ENCODE measurements around the gene RPUSD4. TPM values are rescaled to one million over a fixed set of nuclear protein-coding genes. Genes with fewer than 3 reads are reported as not detected.

RPUSD4 gene
- total RNA-seq, 1 experiment from 2014 or later, result 19.0 TPM

DNA sequence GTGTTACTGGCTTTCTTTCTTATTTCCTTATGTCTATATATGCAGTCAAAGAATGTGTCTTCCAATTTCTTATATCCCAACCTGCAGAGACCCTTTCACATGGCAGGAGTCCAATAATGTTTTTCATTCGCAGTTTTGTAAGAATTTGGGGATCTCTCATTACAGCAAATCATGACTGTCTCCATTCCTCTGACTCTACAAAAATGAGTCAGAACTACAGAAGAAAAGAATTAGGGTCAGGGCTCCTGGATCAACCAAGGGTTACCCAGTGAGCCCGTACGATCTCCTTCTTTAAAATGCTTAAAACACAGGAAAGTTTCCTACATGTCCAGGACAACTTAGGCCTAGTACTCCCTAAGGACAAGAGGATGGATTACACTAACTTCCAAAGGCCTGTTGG lies 42.2 kb downstream of the RPUSD4 start:
- no TSS peak for BruUV-seq (replicated peaks)
- Mint-ChIP-seq H3K4me1 (ENCODE audit: low read depth, unreplicated experiment) (no peaks in the 10 kb centered on the region), H3K27ac (ENCODE audit: unreplicated experiment) (no peak overlapping the region), H3K27me3 (ENCODE audit: unreplicated experiment) (no peaks in the 10 kb centered on the region), H3K9me3 (ENCODE audit: low read depth, unreplicated experiment) (no peaks in the 10 kb centered on the region), H3K36me3 (ENCODE audit: insufficient read depth, unreplicated experiment) (no peaks in the 10 kb centered on the region), H3K4me3 (ENCODE audit: low read depth, unreplicated experiment) (no peak overlapping the region)
- intact Hi-C loops (cut with micrococcal nuclease; ENCODE audit: unreplicated experiment), result no loop called here
- CTCF ChIA-PET, result no interaction called here
- no peak for TF ChIP-seq CTCF (IDR thresholded peaks at IDR 0.05; ENCODE audit: unreplicated experiment)
- DNase-seq, result no peak

DNA sequence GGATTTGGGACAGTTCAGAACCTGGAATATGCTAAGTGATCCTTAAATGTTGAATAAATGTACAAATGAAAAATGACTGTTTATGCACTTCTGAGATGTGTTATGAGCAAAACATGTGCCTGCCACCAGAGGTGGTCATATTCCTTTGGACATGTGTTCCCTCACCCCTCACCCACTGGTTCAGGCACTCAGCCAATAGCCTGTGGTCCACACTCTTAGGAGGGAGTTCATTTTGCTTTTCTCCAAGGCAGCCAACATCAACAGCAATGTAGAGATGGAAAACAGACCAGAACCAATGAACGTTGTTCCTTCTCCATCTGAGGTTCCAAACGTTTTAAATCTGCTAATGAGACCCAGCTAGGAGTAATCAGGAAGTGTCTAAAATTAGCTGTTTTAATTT lies 44.0 kb downstream of the RPUSD4 start:
- CTCF ChIA-PET, result no interaction called here

GRCh38 chr11:126166413-126166812 lies 45.0 kb downstream of the RPUSD4 start:
- H3K27me3 Mint-ChIP-seq (ENCODE audit: unreplicated experiment), result no peaks in the 10 kb centered on the region
- no peak for TF ChIP-seq CTCF (IDR thresholded peaks at IDR 0.05; ENCODE audit: unreplicated experiment)
- H3K4me3 Mint-ChIP-seq (ENCODE audit: low read depth, unreplicated experiment), result no peak overlapping the region
- BruUV-seq (replicated peaks), result no TSS peak
- H3K9me3 Mint-ChIP-seq (ENCODE audit: low read depth, unreplicated experiment), result no peaks in the 10 kb centered on the region
- intact Hi-C loops (cut with micrococcal nuclease; ENCODE audit: unreplicated experiment), result no loop called here
- H3K36me3 Mint-ChIP-seq (ENCODE audit: insufficient read depth, unreplicated experiment), result no peaks in the 10 kb centered on the region
- CTCF ChIA-PET, result no interaction called here
- no peak overlapping the region for H3K27ac Mint-ChIP-seq (ENCODE audit: unreplicated experiment)
- H3K4me1 Mint-ChIP-seq (ENCODE audit: low read depth, unreplicated experiment), result no peaks in the 10 kb centered on the region
- DNase-seq, result no peak

More for the DNA sequence above, 44.0 kb downstream of the RPUSD4 start:
- intact Hi-C loops (cut with micrococcal nuclease; ENCODE audit: unreplicated experiment), result no loop called here
- no TSS peak for BruUV-seq (replicated peaks)
- no peak overlapping the region for H3K27ac Mint-ChIP-seq (ENCODE audit: unreplicated experiment)
- H3K36me3 Mint-ChIP-seq (ENCODE audit: insufficient read depth, unreplicated experiment), result no peaks in the 10 kb centered on the region
- no peaks in the 10 kb centered on the region for H3K27me3 Mint-ChIP-seq (ENCODE audit: unreplicated experiment)
- H3K4me3 Mint-ChIP-seq (ENCODE audit: low read depth, unreplicated experiment), result no peak overlapping the region
- no peak for DNase-seq
- H3K4me1 Mint-ChIP-seq (ENCODE audit: low read depth, unreplicated experiment), result no peaks in the 10 kb centered on the region
- TF ChIP-seq CTCF (IDR thresholded peaks at IDR 0.05; ENCODE audit: unreplicated experiment), result no peak
- H3K9me3 Mint-ChIP-seq (ENCODE audit: low read depth, unreplicated experiment), result no peaks in the 10 kb centered on the region

DNA sequence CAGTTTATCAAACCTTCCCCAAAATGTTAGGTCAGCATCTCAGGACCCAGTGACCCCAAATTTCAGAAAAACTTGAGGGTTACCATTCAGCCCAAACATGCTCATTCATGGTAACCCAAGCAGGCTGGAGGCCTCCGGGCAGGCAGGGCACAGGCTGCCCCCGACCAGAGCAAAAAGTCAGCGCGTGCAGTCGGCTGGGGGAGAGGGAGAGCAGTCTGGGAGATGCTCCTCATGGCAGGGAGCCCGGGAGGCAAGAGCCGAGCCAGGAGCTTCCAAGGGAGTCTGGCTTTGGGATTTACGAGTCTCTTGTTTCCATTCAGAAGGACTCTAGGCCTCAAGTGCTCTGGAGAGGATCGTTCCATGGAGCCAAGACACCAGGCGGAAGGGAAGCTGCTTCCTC lies 45.7 kb downstream of the RPUSD4 start:
- Mint-ChIP-seq H3K27ac (ENCODE audit: unreplicated experiment) (no peak overlapping the region), H3K27me3 (ENCODE audit: unreplicated experiment) (no peaks in the 10 kb centered on the region), H3K9me3 (ENCODE audit: low read depth, unreplicated experiment) (no peaks in the 10 kb centered on the region), H3K36me3 (ENCODE audit: insufficient read depth, unreplicated experiment) (no peaks in the 10 kb centered on the region), H3K4me3 (ENCODE audit: low read depth, unreplicated experiment) (no peak overlapping the region), H3K4me1 (ENCODE audit: low read depth, unreplicated experiment) (no peaks in the 10 kb centered on the region)
- intact Hi-C loops (cut with micrococcal nuclease; ENCODE audit: unreplicated experiment), result no loop called here
- CTCF ChIA-PET, result no interaction called here
- no peak for DNase-seq
- no TSS peak for BruUV-seq (replicated peaks)
- no peak for TF ChIP-seq CTCF (IDR thresholded peaks at IDR 0.05; ENCODE audit: unreplicated experiment)

GRCh38 chr11:126165311-126165720 lies 46.1 kb downstream of the RPUSD4 start:
- no peaks in the 10 kb centered on the region for H3K9me3 Mint-ChIP-seq (ENCODE audit: low read depth, unreplicated experiment)
- DNase-seq, result no peak
- H3K27ac Mint-ChIP-seq (ENCODE audit: unreplicated experiment), result no peak overlapping the region
- no peaks in the 10 kb centered on the region for H3K36me3 Mint-ChIP-seq (ENCODE audit: insufficient read depth, unreplicated experiment)
- no peaks in the 10 kb centered on the region for H3K27me3 Mint-ChIP-seq (ENCODE audit: unreplicated experiment)
- BruUV-seq (replicated peaks), result no TSS peak
- TF ChIP-seq CTCF (IDR thresholded peaks at IDR 0.05; ENCODE audit: unreplicated experiment), result no peak
- intact Hi-C loops (cut with micrococcal nuclease; ENCODE audit: unreplicated experiment), result no loop called here
- CTCF ChIA-PET, result no interaction called here
- H3K4me3 Mint-ChIP-seq (ENCODE audit: low read depth, unreplicated experiment), result no peak overlapping the region
- H3K4me1 Mint-ChIP-seq (ENCODE audit: low read depth, unreplicated experiment), result no peaks in the 10 kb centered on the region
